HG02623 (cell line): ENCODE data around the gene SH3RF1.
"Not testable (repeated sequence)": the region's sequence is repeated elsewhere in the genome, so short reads cannot be mapped to it uniquely, and the experiment has no call there.

Experiments
- ATAC-seq: cut with Tn5 transposase; IDR thresholded peaks from one replicate; pipeline ENCODE4 v1.9.1; 2021; ENCODE audit warnings: moderate library complexity; ENCODE audit not compliant: unreplicated experiment

SH3RF1 gene

GRCh38 chr4:169277838-169278237 lies 7.1 kb upstream of the SH3RF1 start:
- ATAC-seq, result not testable (repeated sequence)

GRCh38 chr4:169275180-169275579 lies 4.4 kb upstream of the SH3RF1 start:
- ATAC-seq, result no peak

GRCh38 chr4:169274033-169274432 lies 3.3 kb upstream of the SH3RF1 start:
- no peak for ATAC-seq

- ATAC-seq, result no peak
Observed at GRCh38 chr4:169272265-169272886, 1.6 kb upstream of the SH3RF1 start.

GRCh38 chr4:169271692-169272007 lies 894 bp upstream of the SH3RF1 start:
- ATAC-seq, result no peak

GRCh38 chr4:169269916-169270809 lies 593 bp downstream of the SH3RF1 start:
- peak; percentile 44 for ATAC-seq

GRCh38 chr4:169268951-169269760 lies 1.6 kb downstream of the SH3RF1 start:
- no peak for ATAC-seq

- ATAC-seq, result no peak
Observed at GRCh38 chr4:169267070-169267469, 3.7 kb downstream of the SH3RF1 start.

- ATAC-seq, result no peak
Observed at GRCh38 chr4:169266661-169267060, 4.1 kb downstream of the SH3RF1 start.

- ATAC-seq, result no peak
Observed at GRCh38 chr4:169266081-169266480, 4.7 kb downstream of the SH3RF1 start.

GRCh38 chr4:169263791-169264392 lies 6.9 kb downstream of the SH3RF1 start:
- ATAC-seq, result no peak

- no peak for ATAC-seq
Observed at GRCh38 chr4:169260217-169260866, 10.4 kb downstream of the SH3RF1 start.

GRCh38 chr4:169259271-169259670 lies 11.5 kb downstream of the SH3RF1 start:
- ATAC-seq, result no peak

- ATAC-seq, result no peak
Observed at GRCh38 chr4:169258141-169258540, 12.6 kb downstream of the SH3RF1 start.

GRCh38 chr4:169256856-169257761 lies 13.6 kb downstream of the SH3RF1 start:
- ATAC-seq, result no peak

GRCh38 chr4:169256101-169256612 lies 14.6 kb downstream of the SH3RF1 start:
- no peak for ATAC-seq

- ATAC-seq, result no peak
Observed at GRCh38 chr4:169254546-169254983, 16.2 kb downstream of the SH3RF1 start.

- ATAC-seq, result no peak
Observed at GRCh38 chr4:169253904-169254303, 16.9 kb downstream of the SH3RF1 start.

- ATAC-seq, result no peak
Observed at GRCh38 chr4:169253113-169253671, 17.6 kb downstream of the SH3RF1 start.
